ENCODE measurements around the gene BTNL9.
"Not testable (repeated sequence)": the region's sequence is repeated elsewhere in the genome, so short reads cannot be mapped to it uniquely, and the experiment has no call there.

The BTNL9 gene

DNA sequence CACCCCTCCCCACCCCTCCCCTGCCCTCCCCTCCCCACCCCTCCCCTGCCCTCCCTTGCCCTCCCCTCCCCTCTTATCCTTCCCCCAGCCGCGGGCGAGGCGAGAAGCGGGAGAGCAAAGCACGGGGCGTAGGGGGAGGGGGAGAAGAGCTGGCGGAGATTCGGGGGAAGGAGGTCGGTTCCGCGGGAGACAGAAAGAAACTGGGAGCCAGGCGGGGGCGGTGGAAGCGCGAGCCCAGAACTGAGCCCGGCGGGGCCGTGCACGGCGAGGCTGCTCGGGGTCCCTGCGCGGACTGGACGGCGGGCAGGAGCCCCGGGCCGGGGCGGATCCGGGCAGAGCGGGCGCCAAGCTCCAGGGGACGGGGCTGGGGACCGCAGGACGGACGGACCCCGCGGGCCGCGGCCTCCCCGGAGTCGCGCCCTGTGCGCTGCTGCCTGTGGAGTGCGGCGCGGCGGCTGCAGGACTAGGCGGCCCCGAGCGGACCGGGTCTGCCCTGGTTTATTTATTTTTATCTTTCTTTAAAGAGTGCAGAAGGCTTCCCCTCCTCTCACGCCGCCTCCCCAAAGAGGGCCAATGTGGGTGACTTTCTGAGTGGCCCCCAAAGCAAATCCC lies 61.1 kb downstream of the BTNL9 start:
- not testable (repeated sequence) for DNase-seq

DNA sequence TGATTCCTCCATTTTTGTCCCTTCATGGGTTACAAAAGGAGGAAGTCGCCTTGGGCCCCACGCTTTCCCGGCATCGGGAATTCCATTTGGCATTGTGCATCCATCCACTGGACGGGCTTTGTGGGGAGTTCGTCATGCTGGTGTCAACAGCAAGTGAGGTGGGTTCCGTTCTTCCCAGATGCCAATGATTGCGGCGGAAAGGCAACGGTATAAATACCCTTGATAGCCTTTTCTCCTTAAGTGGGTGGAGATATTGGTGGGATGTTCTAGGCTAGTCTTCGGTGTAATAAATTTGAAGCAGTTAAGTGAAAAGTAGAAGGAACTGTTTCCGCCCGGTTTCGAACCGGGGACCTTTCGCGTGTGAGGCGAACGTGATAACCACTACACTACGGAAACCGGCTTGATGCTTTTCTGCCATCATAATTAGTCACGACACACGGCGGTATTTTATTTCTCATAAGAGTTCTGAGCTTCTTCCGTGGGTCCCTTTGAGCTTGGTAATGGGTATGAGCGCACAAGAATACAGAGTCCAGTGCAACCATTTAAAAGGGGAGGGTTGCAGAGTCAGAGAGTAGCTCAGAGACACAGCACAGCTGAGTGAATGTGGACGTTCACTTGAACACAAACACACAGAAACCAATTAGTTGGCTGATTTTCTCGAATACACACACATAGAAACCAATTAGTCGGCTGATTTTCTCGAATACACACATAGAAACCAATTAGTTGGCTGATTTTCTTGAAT lies 62.0 kb downstream of the BTNL9 start:
- not testable (repeated sequence) for DNase-seq

DNA sequence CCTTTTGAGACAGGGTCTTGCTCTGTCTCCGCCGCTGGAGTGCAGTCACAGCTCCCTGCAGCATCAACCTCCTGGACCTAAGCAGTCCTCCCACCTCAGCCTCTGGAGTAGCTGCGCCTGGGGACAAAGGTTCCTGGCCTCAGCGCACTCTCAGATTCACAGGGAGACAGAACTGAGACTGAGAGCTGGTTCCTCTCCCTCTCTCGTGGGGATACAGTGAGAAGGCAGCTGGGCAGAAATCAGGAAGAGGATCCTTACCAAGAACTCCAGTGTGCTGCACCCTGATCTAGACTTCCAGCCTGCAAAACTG lies 64.1 kb downstream of the BTNL9 start:
- peak; percentile 30 for DNase-seq

DNA sequence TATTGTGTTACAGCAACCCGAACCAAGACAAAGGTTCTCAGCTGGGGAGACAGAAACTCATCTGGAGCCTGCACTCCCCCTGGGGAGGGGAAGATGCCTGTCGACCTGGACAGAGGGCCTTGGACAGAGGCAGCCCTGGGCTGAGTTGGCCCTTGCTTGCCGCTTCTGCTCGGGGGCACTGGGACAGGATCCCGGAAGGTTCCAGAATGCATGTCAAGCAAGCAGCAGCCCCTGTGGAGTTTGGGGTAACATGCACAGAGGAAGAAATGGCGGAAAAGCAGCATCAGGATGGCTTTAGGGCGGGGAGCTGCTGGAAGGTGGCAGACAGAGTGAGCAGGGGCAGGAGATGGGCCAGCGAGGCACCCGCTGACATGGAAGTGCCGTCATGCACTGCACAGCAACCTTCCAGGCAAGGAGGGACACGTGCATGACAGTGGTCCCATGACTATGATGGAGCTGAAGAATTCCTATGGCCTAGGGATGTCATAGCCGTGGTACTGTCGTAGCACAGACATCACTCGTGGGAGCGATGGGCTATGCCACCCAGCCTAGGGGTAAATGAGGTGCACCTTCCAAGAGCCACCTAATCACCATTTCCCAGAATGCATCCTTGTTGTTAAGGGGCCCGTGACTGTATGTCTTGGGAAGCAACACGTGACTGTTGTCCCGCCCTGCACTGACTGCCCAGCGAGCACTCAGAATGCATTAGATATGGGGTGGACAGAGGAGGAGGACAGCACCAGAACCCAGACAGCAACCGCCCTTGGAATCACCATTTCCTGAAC lies 64.7 kb downstream of the BTNL9 start:
- DNase-seq, result not testable (repeated sequence)

DNA sequence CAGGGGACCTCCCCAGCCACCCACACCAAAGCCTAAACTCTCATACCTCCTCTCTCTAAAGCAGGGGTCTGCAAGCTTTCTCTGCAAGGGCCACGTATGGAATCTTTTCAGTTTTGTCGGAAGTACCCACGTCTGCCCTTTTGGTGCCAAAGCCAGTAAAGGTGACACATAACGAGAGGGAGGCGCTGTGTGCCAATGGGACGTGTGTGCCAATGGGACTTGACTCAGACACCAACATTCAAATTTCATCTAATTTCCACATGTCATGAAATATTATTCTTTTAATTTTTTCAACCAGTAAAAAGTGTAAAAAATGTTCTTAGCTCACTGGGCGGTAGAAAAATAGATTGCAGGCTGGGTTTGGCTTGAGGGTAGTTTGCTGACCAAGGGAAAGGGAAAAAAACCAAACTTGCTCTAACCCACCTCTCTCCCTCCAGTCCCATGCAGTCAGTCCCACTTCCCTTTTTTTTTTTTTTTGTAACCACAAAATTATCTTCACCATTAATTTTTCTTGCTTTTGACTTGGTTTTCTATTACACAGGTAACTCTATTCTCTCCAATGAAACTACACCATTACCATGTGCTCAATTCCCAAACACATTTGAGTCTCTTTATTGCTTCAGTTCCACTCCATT lies 65.4 kb downstream of the BTNL9 start:
- no peak for DNase-seq

DNA sequence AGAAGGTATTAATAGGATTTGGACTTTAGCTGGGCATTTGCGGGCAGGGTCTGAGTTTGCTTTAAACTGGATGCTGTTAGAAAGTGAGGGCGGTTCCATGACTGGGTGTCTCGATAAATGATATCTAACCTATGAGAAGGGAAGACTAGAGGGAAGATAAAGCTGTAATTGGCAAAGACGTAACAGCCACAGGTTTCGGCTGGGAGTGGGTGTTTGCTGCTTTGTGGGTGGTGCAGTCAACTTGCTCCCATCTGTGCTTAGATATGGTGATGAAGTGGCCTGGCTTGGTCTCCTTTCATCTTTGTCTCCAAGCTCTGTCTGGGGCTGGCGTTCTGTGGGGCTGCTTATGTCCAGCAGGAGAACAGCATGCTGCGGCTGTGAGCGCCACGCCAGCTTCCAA lies 67.6 kb downstream of the BTNL9 start:
- DNase-seq, result no peak

DNA sequence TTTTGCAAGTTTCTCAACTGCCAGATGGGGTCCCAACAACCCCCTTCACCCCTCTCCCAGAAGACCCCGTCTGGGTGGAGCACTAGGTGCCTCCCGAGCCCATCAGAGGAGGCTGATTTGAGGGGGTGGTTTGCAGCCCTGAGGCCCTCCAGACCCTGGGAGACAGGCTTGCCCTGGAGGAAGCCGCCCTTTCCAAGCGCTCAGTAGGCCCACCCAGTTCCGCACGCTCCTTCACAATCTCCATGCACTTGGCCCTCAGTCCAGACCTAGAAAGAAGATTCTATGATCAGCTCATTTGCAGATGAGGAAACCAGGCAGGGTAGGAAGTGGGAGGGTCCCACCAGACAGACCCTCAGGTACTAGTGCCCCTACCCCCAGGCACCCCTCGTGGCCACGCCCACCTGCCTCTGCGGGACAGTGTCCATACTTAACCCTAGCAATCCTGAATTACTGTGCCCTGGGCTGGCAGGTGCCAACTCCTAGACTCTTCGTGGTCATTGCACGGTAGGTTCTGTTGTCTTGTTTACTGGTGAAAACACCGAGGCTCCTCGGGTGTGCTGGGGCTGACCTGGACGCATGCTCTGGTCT lies 68.6 kb downstream of the BTNL9 start:
- DNase-seq, result no peak

DNA sequence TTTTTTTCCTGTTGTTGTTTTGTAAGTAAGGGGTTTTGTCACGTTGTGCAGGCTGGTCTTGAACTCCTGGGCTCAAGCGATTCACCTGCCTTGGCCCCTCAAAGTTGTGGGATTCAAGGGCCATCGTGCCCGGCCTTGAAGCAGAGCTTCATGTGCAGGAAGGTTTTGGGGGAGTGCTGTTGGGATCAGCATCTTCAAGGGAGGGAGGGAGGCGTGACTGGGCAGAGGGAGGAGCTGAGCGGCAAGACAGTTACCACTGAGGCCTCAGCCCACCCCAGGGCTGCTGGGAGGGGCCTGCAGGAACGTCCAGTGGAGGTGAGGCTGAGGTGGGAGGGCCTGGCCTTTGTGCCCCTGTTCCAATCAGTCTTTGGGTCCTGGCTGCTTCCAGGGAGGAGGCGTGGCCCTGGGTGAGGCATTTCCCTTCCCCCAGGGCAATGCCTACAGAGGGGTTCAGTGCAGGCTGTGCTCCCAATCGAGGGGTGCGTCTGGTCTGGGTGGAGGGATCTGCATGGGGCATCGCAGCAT lies 69.5 kb downstream of the BTNL9 start:
- DNase-seq, result no peak

DNA sequence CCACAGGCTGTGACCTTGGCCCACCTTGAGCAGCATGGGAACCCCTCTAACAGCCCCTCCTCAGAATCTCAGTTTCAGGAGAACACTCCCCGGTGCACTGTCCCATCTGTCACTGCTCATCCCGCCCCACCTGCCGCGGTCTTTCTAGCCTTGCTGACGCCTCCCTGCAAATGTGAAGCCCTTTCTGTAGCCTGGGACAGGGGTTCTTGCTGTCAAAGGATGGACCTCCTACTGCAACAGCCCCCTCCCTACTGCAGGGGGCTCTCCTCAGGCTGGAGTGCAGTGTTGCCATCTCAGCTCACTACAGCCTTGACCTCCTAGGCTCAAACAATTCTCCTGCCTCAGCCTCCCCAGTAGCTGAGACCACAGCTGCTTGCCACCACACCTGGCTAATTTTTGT lies 70.9 kb downstream of the BTNL9 start:
- no peak for DNase-seq
